ENCODE data around the gene SPATA31E1. TPM values are rescaled to one million over a fixed set of nuclear protein-coding genes. Genes with fewer than 3 reads are reported as not detected.
"Not testable (repeated sequence)": the region's sequence is repeated elsewhere in the genome, so short reads cannot be mapped to it uniquely, and the experiment has no call there.

Gene SPATA31E1
- polyA plus RNA-seq, 1 of the 3 experiments (the other 2 are of a cell fraction): not detected

GRCh38 chr9:87844506-87844905, 38.2 kb upstream of the SPATA31E1 start:
- Histone ChIP-seq H3K4me1 (ENCODE audit: control insufficient read depth in 1 of 2, insufficient read depth in 2 of 2, low read depth in 1 of 2, low read length in 1 of 2) (no peaks in the 10 kb centered on the region; a peak in 1 of 4 replicates), H3K36me3 (replicated peaks in 1 of 2; ENCODE audit: control insufficient read depth in 1 of 2, insufficient read depth in 2 of 2, low read length in 1 of 2) (no peaks in the 10 kb centered on the region), H4K20me1 (ENCODE audit: insufficient read depth) (no peaks in the 10 kb centered on the region), H3K27ac (ENCODE audit: low read depth in 2 of 2, low read length in 1 of 2) (no peak overlapping the region), H3K9me2 (no peaks in the 10 kb centered on the region), H3K9ac (no peak overlapping the region), H3K79me2 (ENCODE audit: insufficient read depth) (no peaks in the 10 kb centered on the region), H3K9me3 (no peaks in the 10 kb centered on the region), H2AFZ (ENCODE audit: low read depth) (no peak overlapping the region), H3K4me2 (no peak overlapping the region), H3K4me3 (ENCODE audit: low read depth in 2 of 2, low read length in 1 of 2) (no peak overlapping the region), H3K27me3 (ENCODE audit: insufficient read depth) (no peaks in the 10 kb centered on the region), H3F3A (replicated peaks; ENCODE audit: insufficient read depth) (no peaks in the 10 kb centered on the region)
- 6% methylated on average over 2 of the region's 2 CpGs for WGBS (ENCODE audit: low lambda C conversion rate)
- TF ChIP-seq PBX3 (IDR thresholded peaks at IDR 0.05): no peak
- no peak for DNase-seq
- CTCF ChIA-PET: no interaction called here
- POLR2A ChIA-PET: no interaction called here

GRCh38 chr9:87847817-87848216, 34.9 kb upstream of the SPATA31E1 start:
- 42% methylated on average over 2 of the region's 2 CpGs for WGBS (ENCODE audit: low lambda C conversion rate)
- POLR2A ChIA-PET; CTCF ChIA-PET; H3K4me3 ChIP-seq (ENCODE audit: low read depth in 2 of 2, low read length in 1 of 2); H4K20me1 ChIP-seq (ENCODE audit: insufficient read depth); H3K4me1 ChIP-seq (ENCODE audit: control insufficient read depth in 1 of 2, insufficient read depth in 2 of 2, low read depth in 1 of 2, low read length in 1 of 2); H3K9me2 ChIP-seq; H3K27ac ChIP-seq (ENCODE audit: low read depth in 2 of 2, low read length in 1 of 2); H3K4me2 ChIP-seq; H3K27me3 ChIP-seq (ENCODE audit: insufficient read depth); H2AFZ ChIP-seq (ENCODE audit: low read depth); H3K9ac ChIP-seq; DNase-seq; H3K9me3 ChIP-seq; H3K36me3 ChIP-seq (replicated peaks in 1 of 2; ENCODE audit: control insufficient read depth in 1 of 2, insufficient read depth in 2 of 2, low read length in 1 of 2); H3F3A ChIP-seq (replicated peaks; ENCODE audit: insufficient read depth); H3K79me2 ChIP-seq (ENCODE audit: insufficient read depth): not testable (repeated sequence)

GRCh38 chr9:87849144-87849758, 33.4 kb upstream of the SPATA31E1 start:
- POLR2A ChIA-PET: no interaction called here

GRCh38 chr9:87850391-87850790, 32.3 kb upstream of the SPATA31E1 start:
- DNase-seq: no peak
- H3K4me3 ChIP-seq (ENCODE audit: low read depth in 2 of 2, low read length in 1 of 2): no peak overlapping the region
- no peaks in the 10 kb centered on the region for H3K36me3 ChIP-seq (replicated peaks in 1 of 2; ENCODE audit: control insufficient read depth in 1 of 2, insufficient read depth in 2 of 2, low read length in 1 of 2)
- 40% methylated on average over 4 of the region's 4 CpGs for WGBS (ENCODE audit: low lambda C conversion rate)
- H3K9me3 ChIP-seq: no peaks in the 10 kb centered on the region
- no peaks in the 10 kb centered on the region for H3K9me2 ChIP-seq
- no peaks in the 10 kb centered on the region for H3K27me3 ChIP-seq (ENCODE audit: insufficient read depth)
- TF ChIP-seq PBX3 (IDR thresholded peaks at IDR 0.05): no peak
- no peak for TF ChIP-seq RXRA (IDR thresholded peaks at IDR 0.05; ENCODE audit: borderline replicate concordance, low read depth)
- TF ChIP-seq RAD21 (IDR thresholded peaks at IDR 0.05; ENCODE audit: low read length): no peak
- TF ChIP-seq FOSL2 (IDR thresholded peaks at IDR 0.05; ENCODE audit: borderline replicate concordance, low read depth): no peak
- no peak for TF ChIP-seq RCOR1 (IDR thresholded peaks at IDR 0.05; ENCODE audit: low read length)
- TF ChIP-seq EZH2phosphoT487 (IDR thresholded peaks at IDR 0.05; ENCODE audit: borderline replicate concordance, low read depth): no peak
- TF ChIP-seq NRF1 (IDR thresholded peaks at IDR 0.05; ENCODE audit: low read depth, low read length): no peak
- no peak for TF ChIP-seq USF1 (IDR thresholded peaks at IDR 0.05; ENCODE audit: borderline replicate concordance, low read depth)
- H3K9ac ChIP-seq: no peak overlapping the region
- H4K20me1 ChIP-seq (ENCODE audit: insufficient read depth): no peaks in the 10 kb centered on the region
- no peaks in the 10 kb centered on the region for H3K79me2 ChIP-seq (ENCODE audit: insufficient read depth)
- peaks cover 0 to 13% of the 10 kb centered on the region in 2 experiments; a peak in 2 of 4 replicates for H3K4me1 ChIP-seq (ENCODE audit: control insufficient read depth in 1 of 2, insufficient read depth in 2 of 2, low read depth in 1 of 2, low read length in 1 of 2)
- no peak overlapping the region for H2AFZ ChIP-seq (ENCODE audit: low read depth)
- ChIA-PET POLR2A (no interaction called here), CTCF (interaction anchor here (1.2 kb wide), 1 partner anchor 24 kb away, joined by 3 read pairs; no protein-coding TSS in a partner anchor)
- no peak overlapping the region for H3K27ac ChIP-seq (ENCODE audit: low read depth in 2 of 2, low read length in 1 of 2)
- H3F3A ChIP-seq (replicated peaks; ENCODE audit: insufficient read depth): no peaks in the 10 kb centered on the region
- no peak overlapping the region for H3K4me2 ChIP-seq

More at GRCh38 chr9:87849144-87849758, 33.4 kb upstream of the SPATA31E1 start:
- no peak overlapping the region for H3K27ac ChIP-seq (ENCODE audit: low read depth in 2 of 2, low read length in 1 of 2)
- H4K20me1 ChIP-seq (ENCODE audit: insufficient read depth): no peaks in the 10 kb centered on the region
- H3K9me3 ChIP-seq: no peaks in the 10 kb centered on the region
- no peaks in the 10 kb centered on the region for H3K79me2 ChIP-seq (ENCODE audit: insufficient read depth)
- H3K27me3 ChIP-seq (ENCODE audit: insufficient read depth): no peaks in the 10 kb centered on the region
- H2AFZ ChIP-seq (ENCODE audit: low read depth): no peak overlapping the region
- no peak for DNase-seq
- no peak overlapping the region for H3K4me2 ChIP-seq
- H3K4me3 ChIP-seq (ENCODE audit: low read depth in 2 of 2, low read length in 1 of 2): no peak overlapping the region
- no peak for TF ChIP-seq TAF1 (IDR thresholded peaks at IDR 0.05; ENCODE audit: borderline replicate concordance, low read depth, low read length)
- TF ChIP-seq RFX5 (IDR thresholded peaks at IDR 0.05; ENCODE audit: low read length): no peak
- no peak for TF ChIP-seq FOXJ3 (CRISPR knock-in tag; IDR thresholded peaks at IDR 0.05)
- CTCF ChIA-PET: interaction anchor here (1.2 kb wide), 1 partner anchor 25 kb away, joined by 3 read pairs; no protein-coding TSS in a partner anchor
- 64% methylated on average over 3 of the region's 3 CpGs for WGBS (ENCODE audit: low lambda C conversion rate)
- no peaks in the 10 kb centered on the region for H3F3A ChIP-seq (replicated peaks; ENCODE audit: insufficient read depth)
- H3K9ac ChIP-seq: no peak overlapping the region
- H3K4me1 ChIP-seq (ENCODE audit: control insufficient read depth in 1 of 2, insufficient read depth in 2 of 2, low read depth in 1 of 2, low read length in 1 of 2): peaks cover 0 to 5% of the 10 kb centered on the region in 2 experiments; a peak in 2 of 4 replicates
- H3K9me2 ChIP-seq: no peaks in the 10 kb centered on the region
- H3K36me3 ChIP-seq (replicated peaks in 1 of 2; ENCODE audit: control insufficient read depth in 1 of 2, insufficient read depth in 2 of 2, low read length in 1 of 2): no peaks in the 10 kb centered on the region
